WI38 (cell line): ENCODE results near the gene KCNAB1.

Experiments
- H3K4me3 ChIP-seq: 2 replicates; pipeline ENCODE4 v1.5.1; 2011; ENCODE audit warnings: low read depth, mild to moderate bottlenecking, control low read depth, low read length
- CTCF ChIP-seq: IDR thresholded peaks from 2 replicates; pipeline ENCODE4 v1.5.1; 2012; ENCODE audit warnings: low read depth, mild to moderate bottlenecking, control low read depth, low read length

The KCNAB1 gene

DNA sequence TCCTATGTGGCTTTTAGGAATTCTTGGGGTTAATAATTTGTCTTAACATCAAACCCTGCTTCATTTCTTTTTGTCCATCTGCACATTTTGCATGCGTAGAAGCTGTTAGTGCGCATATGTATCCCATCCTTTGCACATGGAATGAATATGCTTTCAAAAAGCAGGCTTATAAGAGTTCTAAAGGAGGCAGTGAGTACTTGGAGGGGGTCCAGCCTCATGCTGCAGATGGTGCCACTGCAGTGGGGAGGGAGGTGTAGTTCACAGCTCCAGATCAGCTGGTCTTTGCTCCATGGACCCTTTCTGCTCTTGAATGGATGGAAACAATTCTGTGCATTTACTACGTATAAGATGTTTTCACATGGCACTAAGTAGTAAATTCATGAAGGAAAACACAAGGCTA, 455.3 kb downstream of the KCNAB1 start:
- H3K4me3 ChIP-seq, result no peak overlapping the region
- no peak for TF ChIP-seq CTCF

DNA sequence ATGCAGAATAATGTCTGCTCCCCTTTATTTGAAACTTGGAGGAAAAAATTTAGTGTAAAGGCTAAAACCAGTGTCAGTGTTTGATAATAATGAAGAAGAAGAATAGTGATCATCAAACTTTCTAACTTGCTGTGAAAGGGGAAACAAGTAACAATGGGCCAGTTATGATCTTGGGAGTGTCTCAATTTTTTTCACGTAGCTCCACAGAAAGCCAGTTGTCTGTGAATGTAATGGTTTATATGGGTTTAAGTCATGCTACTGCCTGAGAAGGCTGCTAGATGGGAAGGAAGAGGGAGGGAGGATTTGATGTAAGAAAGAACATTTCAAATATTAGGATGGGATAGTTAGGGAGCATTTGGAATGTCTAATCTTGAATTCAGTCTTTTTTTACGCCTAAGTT, 455.7 kb downstream of the KCNAB1 start:
- TF ChIP-seq CTCF, result no peak
- no peak overlapping the region for H3K4me3 ChIP-seq

DNA sequence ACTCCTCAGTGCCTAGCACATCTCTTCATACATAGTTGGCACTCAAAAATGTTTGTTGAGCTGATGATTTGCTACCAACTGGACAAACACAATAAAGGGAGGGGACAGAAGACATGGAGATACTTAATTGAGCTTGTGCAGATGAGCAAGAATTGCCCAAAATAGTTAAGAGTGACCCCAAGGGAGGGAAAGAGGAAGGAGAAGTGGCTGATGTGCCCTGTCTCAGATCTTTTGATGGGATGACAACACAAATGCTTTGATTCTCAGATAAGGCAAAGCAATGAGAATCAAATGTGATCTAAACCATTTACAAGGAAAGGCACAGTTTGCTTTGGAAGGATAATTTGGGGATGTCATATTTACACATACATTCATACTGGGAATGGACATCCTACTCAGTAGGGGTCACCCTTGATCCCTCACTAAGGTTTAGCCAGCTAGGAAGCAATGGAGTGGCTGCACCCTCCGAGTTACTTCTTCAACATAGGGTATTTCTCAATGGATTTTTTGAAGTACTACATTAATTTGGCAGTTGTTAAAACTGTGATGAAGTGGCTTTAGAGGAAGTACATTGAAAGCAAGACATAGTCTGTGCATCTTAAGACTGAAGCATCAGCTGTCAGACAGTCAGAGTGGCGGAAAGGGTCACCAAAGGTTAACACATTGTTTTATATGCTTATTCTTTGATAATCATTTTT, 456.4 kb downstream of the KCNAB1 start:
- no peak for TF ChIP-seq CTCF
- no peak overlapping the region for H3K4me3 ChIP-seq

GRCh38 chr3:156577736-156578135, 457.4 kb downstream of the KCNAB1 start:
- H3K4me3 ChIP-seq, result no peak overlapping the region
- TF ChIP-seq CTCF, result no peak

GRCh38 chr3:156579427-156579851, 459.1 kb downstream of the KCNAB1 start:
- TF ChIP-seq CTCF, result no peak
- no peak overlapping the region for H3K4me3 ChIP-seq

- no peak for TF ChIP-seq CTCF
- no peak overlapping the region for H3K4me3 ChIP-seq
These were observed 460.7 kb downstream of the KCNAB1 start for GRCh38 chr3:156581033-156581432.

GRCh38 chr3:156581954-156582353, 461.6 kb downstream of the KCNAB1 start:
- no peak for TF ChIP-seq CTCF
- no peak overlapping the region for H3K4me3 ChIP-seq
